Ovary (tissue), 3 donors: ENCODE measurements around the gene RNF217.

Experiments used
- CTCF ChIP-seq, 3 donors: fragments of 450-650 bp in 2 of 3; fragments of 200-600 bp in 1 of 3; IDR thresholded peaks; one replicate each; pipeline versions ENCODE4 v1.5.1 to v1.8.0; 2016 to 2022; ENCODE audit warnings: antibody characterized with exemption in 3 of 3, mild to moderate bottlenecking in 1 of 3
- EP300 ChIP-seq: sonication (generic); formaldehyde crosslinking; IDR thresholded peaks from one replicate; pipeline ENCODE4 v1.6.1; 2017; ENCODE audit warnings: antibody characterized with exemption
- POLR2A ChIP-seq: fragments of 450-650 bp; IDR thresholded peaks from one replicate; pipeline ENCODE4 v1.6.1; 2017; ENCODE audit warnings: antibody characterized with exemption, mild to moderate bottlenecking, moderate library complexity
- donor health status: DM: no; HTN: no; CAD: no.

DNA sequence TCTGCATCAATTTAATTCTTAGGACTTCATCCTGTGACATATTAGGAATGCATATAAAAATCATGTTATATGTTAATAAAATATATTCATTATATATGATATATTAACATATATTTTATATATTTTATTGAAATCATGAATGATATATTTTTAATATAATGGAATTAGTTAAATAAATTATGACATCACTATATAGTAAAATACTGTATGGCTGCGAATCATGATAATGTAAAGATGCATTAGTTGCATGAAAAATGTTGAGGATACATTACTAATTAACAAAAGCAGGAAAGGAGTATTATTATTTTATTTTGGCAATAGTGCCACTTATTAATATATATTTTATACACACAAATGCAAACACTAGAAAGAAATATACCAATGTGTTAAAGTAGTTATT is 8.4 kb upstream of the RNF217 start:
- TF ChIP-seq CTCF (IDR thresholded peaks at IDR 0.05) (no peak), EP300 (no peak), POLR2A (no peak)
